GM21576 (cell line): ENCODE results near the gene CASR.
"Not testable (repeated sequence)": the region's sequence is repeated elsewhere in the genome, so short reads cannot be mapped to it uniquely, and the experiment has no call there.

Experiments
- ATAC-seq: cut with Tn5 transposase; IDR thresholded peaks from one replicate; pipeline ENCODE4 v1.9.1; 2021; ENCODE audit warnings: mild to moderate bottlenecking, moderate library complexity; ENCODE audit not compliant: unreplicated experiment

The CASR gene, protein sequence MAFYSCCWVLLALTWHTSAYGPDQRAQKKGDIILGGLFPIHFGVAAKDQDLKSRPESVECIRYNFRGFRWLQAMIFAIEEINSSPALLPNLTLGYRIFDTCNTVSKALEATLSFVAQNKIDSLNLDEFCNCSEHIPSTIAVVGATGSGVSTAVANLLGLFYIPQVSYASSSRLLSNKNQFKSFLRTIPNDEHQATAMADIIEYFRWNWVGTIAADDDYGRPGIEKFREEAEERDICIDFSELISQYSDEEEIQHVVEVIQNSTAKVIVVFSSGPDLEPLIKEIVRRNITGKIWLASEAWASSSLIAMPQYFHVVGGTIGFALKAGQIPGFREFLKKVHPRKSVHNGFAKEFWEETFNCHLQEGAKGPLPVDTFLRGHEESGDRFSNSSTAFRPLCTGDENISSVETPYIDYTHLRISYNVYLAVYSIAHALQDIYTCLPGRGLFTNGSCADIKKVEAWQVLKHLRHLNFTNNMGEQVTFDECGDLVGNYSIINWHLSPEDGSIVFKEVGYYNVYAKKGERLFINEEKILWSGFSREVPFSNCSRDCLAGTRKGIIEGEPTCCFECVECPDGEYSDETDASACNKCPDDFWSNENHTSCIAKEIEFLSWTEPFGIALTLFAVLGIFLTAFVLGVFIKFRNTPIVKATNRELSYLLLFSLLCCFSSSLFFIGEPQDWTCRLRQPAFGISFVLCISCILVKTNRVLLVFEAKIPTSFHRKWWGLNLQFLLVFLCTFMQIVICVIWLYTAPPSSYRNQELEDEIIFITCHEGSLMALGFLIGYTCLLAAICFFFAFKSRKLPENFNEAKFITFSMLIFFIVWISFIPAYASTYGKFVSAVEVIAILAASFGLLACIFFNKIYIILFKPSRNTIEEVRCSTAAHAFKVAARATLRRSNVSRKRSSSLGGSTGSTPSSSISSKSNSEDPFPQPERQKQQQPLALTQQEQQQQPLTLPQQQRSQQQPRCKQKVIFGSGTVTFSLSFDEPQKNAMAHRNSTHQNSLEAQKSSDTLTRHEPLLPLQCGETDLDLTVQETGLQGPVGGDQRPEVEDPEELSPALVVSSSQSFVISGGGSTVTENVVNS

DNA sequence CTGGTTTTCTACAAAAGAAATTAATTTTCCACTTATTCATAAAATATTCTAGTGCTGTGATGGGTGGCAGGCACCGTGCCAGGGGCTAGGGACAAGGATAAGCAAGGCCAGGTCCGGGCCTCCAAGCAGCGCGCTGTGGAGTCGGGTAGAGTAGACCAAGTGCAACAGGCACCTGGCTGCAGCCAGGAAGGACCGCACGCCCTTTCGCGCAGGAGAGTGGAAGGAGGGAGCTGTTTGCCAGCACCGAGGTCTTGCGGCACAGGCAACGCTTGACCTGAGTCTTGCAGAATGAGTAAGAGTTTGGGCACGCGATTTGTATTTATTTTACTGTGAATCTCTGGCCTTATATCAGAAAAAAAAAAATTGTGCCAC, at the start of gene CASR:
Gene CASR (plus strand): TSS at position 148 of the 372 bp plus-strand sequence. CDS start 70,522 bp downstream, outside the sequence.
- ATAC-seq = no peak

DNA sequence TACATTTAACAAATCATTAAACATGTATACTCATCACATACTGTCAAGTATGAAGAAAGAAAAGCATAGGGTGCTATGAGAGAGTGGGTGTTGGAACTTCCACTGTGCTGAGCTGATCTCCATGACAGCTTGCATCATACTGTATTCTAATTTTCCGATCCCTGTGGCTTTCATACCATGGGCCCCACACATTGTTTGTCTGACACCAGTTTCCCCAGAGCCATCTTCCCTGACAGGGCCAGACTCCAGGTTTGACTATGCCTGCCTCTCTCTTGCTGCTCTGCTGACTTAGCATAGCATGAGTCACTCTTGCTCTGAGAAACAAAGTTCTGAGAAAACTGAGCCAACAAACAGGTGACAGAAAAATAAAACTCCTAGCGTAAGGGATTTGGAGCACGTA, 37.0 kb upstream of the CASR start:
- ATAC-seq = no peak

DNA sequence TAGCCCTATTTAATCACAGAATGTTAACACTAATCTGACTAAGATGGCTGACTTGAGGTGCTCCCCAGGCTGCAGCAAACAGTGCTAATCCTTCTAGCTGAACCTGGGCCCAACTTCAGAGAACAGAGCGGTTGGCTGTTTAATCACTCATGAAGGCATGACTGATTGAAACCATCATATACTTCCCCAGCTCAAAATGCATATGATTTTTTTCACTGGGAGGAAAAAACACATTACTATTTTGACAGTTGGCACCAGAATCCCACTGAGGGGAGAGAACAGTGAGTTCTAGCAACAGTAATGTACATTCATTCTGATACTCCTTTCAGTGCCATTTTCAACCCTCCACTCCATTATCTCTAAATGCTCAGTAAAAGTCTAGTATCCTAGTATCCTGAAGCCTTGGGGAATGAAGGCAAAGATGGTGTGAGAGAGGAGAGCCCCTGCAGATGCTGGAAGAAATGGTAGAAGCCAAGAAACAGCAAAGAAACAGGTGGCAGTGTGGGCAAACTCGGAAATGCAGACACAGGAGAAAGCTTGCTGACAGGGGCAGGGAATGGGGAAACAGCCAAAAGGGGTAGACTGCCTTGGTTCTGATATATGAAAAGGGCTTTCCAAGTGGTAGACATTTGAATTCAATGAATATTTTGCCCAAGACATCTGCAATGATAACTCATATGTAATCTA, 34.4 kb upstream of the CASR start:
- ATAC-seq = no peak

DNA sequence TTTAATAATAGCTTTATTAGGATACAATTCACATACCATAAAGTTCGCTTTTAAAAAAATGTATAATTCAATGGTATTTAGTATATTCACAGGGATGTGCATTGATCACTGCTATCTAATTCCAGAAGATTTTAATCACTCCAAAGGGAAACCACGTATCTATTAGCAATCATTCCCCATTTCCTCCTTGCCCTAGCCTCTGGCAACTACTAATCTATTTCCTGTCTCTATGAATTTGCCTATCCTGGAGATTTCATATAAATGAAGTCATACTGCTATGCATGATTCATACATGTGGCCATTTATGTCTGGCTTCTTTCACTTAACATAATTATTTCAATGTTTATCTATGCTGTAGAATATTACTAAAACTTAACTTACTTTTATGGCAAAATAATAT, 32.0 kb upstream of the CASR start:
- no peak for ATAC-seq

DNA sequence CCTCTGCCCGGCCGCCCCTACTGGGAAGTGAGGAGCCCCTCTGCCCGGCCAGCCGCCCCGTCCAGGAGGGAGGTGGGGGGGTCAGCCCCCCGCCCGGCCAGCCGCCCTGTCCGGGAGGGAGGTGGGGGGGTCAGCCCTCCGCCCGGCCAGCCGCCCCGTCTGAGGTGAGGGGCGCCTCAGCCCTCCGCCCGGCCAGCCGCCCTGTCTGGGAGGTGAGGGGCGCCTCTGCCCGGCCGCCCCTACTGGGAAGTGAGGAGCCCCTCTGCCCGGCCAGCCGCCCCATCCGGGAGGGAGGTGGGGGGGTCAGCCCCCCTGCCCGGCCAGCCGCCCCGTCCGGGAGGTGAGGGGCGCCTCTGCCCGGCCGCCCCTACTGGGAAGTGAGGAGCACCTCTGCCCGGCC, 18.5 kb upstream of the CASR start:
- not testable (repeated sequence) for ATAC-seq

DNA sequence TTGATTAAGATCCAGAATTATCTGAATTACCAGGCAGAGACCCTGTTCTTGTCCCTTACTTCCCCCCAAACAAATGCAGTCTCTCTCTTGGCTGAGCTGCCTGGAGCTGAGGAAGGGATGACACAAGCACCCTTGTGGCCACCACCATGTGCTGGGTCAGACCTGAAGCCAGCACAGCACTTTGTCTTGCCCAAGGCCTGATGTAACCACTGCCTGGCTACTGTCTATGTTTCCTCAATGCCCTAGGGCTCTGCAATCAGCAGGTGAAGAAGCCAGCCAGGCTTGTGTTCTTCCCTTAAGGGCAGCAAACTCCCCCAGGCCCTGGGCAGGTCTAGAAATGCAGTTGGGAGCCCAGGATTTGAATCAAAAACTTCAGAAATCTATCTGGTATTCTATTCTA, 15.8 kb upstream of the CASR start:
- no peak for ATAC-seq

DNA sequence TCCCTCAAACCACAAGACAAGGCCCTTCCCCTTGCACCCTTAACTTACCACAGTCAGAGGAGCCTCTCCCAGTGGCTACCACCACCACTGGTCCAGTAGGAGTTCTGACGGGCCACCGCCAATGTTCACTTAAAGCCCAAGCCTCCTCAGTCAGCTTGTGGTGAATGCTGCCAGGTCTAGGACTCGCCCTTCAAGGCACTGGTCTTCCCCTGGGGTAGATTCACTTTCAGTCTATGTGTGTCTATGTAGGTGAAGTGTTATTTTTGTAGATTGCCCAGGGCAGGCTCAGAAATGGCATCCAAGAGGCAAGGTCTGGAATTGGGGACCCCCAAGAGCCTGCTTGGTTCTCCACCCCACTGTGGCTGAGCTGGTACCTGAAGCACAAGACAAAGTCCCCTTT, 15.4 kb upstream of the CASR start:
- ATAC-seq = no peak

DNA sequence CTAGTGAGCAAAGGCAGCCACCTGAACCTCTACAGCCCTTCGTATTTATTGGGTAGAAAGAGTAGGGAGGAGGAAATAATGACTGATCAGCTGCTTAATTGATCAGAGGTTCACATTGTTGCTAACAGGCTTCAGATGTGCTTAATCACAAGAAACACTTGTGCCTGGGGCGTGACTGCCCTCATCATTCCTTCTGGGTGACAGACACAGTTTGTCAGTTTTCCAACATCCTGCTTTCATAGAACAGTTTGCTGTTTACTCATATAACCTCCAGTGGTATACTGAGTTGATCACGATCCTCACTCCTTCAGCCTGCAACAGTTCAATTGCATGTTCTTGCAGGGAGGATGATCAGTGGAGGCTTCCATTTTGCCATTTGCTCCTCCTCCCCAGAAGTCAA, 13.6 kb upstream of the CASR start:
- no peak for ATAC-seq

DNA sequence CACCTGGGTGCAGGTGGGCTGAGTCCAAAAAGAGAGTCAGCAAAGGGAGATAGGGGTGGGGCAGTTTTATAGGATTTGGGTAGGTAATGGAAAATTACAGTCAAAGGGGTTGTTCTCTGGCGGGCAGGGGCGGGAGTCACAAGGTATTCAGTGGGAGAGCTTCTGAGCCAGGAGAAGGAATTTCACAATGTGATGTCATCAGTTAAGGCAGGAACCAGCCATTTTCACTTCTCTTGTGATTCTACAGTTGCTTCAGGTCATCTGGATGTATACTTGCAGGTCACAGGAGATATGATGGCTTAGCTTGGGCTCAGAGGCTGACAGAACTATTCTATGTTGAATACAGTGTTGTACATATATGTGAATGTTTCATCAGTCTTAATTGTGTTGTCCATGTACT, 12.1 kb upstream of the CASR start:
- ATAC-seq = not testable (repeated sequence)

DNA sequence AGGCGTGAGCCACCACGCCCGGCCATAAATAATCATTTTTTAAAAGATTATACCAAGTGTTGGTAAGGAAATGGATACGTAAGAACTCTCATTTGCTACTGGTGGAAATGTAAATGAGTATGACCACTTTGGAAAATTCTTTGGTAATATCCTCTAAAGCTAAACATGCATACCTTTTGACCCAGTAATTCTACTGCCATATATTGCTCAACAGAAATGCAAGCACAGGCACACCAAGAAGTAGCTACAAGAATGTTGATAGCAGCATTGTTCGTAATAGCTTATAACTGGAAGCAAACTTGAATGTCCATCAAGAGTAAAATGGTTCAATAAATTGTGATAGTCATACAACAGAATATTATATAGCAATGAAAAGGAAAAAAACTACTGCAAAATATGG, 4.8 kb upstream of the CASR start:
- ATAC-seq = no peak

DNA sequence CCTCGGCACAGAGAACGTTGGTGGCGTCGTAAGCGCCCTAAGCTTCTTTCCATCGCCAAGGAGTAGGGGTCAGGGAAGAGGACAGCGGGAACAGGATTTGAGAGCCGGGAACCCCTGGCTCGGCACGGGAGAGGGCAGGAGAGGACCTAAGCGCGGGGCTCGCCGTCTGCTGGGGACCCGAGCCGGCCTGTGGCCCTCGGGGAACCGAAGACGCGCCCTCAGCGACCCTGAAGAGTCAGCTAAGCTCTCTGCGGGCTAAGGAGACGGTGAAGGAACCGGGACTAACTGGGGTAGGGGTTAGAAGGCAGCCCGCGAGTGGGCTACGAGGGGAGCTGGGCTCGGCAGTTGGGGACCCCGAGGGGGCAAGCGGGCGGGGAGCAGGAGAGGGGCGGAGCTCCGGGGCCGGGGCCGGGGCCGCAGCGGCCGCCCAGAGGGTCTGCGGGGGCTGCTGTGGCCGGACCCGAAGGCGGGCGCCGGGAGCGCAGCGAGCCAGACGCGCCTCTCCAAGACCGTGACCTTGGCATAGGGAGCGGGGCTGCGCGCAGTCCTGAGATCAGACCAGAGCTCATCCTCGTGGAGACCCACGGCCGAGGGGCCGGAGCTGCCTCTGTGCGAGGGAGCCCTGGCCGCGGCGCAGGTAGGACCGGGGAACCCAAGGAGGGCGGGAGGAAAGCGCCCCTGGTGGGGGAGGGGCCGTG, 574 bp downstream of the CASR start:
- ATAC-seq = no peak

DNA sequence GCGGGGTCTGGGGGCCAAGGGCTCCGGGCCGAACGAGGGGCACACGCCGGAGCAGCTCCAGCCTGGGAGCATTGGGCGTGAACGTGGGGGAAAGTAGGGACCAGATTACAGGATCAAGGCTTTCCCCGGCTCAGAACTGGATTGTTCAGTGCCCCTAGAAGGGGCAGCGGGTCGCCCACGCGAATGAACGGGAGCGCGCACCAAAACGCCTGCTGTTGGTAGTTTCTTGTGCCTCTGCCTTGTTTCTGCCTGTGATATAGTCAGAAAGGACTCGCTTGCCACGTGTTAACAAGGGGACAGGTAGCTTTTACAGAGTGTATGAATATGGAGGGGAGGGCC, 1.1 kb downstream of the CASR start:
- ATAC-seq = no peak

DNA sequence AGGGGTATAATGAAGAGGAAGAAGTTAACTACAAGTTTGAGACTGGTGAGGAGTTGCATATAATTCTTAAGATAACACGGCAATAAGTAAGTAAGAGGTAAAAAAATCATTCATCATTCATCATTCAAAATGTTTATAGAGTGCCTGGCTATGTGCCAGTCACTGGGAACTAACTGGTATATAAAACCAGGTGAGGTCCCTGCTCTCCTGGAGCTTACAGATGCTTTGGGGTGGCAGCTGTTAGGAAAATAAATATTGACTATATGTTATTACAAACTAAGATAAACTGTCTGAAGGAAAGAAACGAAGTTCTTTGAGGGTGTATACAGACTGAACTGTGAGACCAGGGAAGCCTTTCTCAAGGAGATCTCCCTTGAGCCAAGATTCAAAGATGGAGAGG, 2.9 kb downstream of the CASR start:
- no peak for ATAC-seq

DNA sequence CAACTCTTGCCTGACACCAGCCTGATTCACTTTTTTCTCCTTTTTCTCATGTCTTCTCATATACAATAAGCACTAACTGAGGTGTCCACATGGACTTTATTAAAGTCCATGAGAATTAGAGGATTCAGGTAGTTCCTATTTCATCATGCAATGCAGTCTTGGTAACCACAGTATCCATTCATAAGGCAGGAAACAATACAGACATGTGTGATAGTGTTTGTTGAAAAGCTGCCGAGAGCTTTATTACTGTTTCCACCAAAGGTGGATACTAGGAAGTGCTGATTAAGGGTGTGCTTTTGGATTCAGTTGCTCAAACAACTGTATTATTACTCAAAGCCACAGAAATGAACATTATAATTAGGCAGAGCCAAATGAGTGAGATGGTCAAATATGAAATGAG, 5.3 kb downstream of the CASR start:
- no peak for ATAC-seq

DNA sequence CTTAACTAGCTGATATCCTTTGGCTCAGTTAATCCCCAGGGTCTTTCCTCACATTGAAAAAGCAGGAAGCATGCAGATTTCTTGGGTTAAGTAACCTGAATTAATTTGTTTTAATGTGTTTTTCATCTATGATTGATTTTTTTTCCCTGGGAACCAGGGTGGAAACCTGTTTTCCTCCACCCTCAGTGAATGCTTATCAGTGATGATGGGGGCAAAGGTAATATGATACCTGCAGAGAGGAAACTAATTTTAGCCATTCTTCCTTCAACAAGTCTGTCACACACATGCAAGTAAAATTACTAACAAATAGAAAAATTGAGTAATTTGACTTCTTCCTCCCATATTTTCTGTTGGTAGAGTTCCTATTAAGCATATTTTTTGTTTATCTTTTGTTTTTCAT, 5.9 kb downstream of the CASR start:
- ATAC-seq = no peak

DNA sequence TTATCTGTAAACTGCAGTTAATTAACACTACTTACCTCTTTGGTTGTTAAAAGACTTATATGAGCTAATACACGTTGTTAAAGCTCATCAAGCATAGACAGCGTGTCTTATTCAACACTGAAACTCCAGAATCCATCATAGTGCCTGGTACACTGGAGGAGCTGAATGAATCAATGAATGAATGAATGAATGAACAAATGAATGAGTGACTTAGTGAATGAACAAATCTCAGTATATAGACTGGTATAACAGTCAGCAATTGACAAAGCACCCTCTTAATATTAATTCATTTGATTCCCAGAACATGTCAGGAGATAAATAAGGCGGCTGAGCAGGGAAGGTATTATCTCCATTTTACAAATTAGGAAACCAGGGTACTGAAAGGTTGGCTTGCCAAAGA, 7.1 kb downstream of the CASR start:
- no peak for ATAC-seq

DNA sequence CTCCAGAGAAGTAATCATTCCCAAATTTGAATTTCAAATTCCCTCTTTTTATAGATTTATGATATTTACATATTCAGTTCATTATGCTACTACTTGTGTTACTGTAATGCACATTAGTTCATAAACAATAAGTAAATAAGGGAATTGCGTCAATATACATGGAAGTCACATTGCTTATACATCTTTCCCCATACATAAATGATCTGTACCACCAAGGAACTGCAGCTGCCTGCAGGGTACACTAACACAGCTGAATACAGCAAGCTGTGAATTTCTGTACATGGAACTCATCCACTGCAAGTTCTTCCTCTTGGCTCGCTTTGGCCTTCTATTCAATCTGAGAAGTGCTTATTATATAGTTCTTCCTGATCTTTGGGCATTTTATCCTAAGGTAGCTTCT, 15.5 kb downstream of the CASR start:
- ATAC-seq = no peak

DNA sequence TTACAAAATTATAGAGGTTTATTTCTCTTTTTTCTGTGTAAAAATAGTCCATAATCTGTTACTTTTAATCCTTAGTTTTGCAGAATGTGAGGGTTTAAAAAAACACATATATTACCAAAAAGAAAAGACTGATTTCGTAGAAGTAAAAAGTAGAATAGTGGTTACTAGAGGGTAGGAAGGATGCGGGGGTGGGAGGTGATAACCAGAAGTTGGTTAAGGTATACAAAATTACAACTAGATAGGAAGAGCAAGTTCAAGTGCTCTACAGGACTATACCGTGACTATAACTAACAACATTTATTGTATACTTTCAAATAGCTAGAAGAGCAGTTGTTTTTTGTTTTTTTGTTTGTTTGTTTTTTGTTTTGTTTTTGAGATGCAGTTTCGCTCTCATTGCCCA, 16.1 kb downstream of the CASR start:
- no peak for ATAC-seq

DNA sequence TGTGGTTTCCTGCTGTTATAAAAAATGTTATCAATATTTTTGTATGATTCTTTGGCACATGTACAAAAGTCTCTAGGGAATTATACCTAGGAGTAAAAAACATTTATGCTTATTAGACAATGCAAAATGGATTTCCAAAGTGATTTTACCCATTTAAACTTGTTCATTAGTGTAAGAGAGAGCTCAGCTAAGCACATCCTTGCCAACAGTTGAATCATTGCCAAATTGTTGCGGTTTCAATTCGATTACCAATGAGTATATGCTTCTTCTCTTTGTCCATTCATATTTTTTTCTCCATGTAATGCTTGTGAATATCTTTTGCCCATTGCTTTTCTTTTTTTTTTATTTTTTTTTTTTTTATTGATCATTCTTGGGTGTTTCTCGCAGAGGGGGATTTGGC, 17.2 kb downstream of the CASR start:
- ATAC-seq = no peak

DNA sequence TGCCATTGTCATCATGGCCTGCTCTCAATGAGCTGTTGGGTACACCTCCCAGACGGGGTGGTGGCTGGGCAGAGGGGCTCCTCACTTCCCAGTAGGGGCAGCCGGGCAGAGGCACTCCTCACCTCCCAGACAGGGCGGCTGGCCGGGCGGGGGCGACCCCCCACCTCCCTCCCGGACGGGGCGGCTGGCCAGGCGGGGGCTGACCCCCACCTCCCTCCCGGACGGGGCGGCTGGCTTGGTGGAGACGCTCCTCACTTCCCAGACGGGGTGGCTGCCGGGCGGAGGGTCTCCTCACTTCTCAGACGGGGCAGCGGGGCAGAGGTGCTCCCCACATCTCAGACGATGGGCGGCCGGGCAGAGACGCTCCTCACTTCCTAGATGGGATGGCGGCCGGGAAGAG, 18.0 kb downstream of the CASR start:
- not testable (repeated sequence) for ATAC-seq

DNA sequence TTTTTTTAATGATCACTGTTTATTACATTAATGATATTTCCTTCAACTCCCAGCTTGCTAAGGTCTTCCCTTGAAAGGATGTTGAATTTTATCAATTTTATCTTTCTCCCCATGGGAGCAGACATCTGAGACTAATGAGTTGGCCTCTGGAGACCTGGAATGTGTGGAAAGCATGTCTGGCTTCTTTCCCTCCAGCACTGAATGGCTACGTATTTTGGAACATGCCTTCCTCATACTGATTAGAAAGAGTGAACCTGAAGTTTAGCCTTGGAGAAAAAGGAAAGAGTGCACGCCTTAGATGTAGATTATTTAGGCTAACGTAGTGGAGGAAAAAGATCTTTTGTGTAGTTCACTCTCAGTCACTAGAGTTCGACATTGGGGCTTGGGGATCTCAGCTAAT, 25.1 kb downstream of the CASR start:
- no peak for ATAC-seq
